ENCODE data around the gene CTRB2.

CTRB2 gene

DNA sequence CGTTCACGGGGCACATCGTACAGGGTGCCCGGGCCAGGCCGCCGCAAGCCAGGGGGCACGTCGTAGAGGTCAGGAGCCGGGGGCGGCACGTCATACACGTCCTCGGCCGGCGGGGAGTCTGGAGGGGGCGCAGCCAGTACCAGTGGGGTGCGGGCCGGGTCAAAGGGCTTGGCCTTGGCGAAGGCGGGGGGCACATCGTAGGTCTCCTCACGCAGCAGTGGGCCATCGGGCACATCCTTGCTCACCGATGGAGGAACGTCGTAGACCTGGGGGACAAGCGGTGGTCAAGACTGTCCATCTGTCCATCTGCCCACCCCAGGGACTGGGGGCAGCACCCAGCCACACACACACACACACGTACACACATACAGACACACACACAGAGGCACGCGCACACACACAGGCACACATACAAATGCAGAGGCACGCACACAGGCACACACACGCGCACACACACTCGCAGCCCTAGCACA lies 28.8 kb upstream of the CTRB2 start:
- TF ChIP-seq, protein P1, sequence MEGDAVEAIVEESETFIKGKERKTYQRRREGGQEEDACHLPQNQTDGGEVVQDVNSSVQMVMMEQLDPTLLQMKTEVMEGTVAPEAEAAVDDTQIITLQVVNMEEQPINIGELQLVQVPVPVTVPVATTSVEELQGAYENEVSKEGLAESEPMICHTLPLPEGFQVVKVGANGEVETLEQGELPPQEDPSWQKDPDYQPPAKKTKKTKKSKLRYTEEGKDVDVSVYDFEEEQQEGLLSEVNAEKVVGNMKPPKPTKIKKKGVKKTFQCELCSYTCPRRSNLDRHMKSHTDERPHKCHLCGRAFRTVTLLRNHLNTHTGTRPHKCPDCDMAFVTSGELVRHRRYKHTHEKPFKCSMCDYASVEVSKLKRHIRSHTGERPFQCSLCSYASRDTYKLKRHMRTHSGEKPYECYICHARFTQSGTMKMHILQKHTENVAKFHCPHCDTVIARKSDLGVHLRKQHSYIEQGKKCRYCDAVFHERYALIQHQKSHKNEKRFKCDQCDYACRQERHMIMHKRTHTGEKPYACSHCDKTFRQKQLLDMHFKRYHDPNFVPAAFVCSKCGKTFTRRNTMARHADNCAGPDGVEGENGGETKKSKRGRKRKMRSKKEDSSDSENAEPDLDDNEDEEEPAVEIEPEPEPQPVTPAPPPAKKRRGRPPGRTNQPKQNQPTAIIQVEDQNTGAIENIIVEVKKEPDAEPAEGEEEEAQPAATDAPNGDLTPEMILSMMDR (conservative IDR thresholded peaks at IDR 0.05; ENCODE audit: low read length) = no peak
- H3K4me3 ChIP-seq (ENCODE audit: low read length) = no peak overlapping the region
- DNase-seq (ENCODE audit: low read depth) = no peak

DNA sequence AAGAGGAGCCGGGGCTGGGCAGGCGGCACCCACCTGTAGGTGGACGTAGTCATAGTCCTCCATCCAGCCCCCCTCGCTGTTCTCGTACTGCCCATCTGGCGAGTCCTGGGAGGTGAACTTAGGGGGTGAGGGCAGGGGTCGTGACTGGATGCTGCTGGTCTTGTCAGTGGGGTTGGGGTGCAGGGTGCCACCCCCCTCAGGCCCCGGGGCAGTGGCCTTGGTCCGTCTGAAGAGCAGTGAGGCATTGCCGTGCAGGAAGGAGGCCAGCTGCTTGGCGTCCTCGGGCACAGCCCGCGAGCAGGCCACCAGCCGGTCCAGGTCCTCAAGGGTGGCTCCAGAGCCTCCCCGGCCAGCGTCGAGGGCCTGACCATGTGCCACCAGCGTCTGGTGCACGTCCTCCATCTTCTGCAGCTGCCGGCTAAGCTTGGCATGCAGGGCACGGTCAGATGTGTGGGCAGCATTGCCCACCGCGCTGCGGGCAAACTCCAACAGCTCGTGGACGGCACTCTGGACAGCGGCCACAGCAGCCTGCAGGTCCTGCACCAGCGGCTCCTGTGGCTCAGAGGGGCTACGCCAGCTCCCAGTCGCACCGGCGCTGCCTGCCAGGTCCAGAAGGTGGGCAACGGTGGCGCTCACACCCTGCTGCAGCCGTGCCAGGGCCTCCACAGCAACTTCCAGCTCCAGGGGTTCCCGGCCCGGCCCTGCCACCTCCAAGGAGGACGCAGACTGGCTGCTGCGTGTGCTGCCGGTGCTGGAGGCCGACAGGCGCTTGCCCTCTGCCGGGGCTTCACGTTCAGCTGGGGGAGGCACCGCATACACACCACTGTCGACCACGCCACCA lies 28.1 kb upstream of the CTRB2 start:
- TF ChIP-seq, protein P1 (conservative IDR thresholded peaks at IDR 0.05; ENCODE audit: low read length) = no peak
- DNase-seq (ENCODE audit: low read depth) = no peak
- no peak overlapping the region for H3K4me3 ChIP-seq (ENCODE audit: low read length)

DNA sequence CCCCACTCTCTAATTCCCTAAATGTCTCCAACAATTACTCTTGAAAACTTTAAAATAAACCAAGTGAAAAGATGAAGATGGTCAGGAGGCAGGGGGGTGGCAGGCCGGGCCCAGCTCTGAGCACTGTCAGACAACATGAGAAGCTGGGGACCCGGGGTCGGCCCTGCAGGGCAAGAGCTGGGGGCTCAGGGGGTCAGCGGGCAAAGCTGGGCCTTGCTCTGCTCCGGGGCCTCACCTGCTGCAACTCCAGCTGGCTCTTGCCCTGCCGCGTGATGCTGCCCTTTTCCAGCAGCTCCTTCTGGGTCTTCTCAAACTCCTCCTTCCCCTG lies 26.6 kb upstream of the CTRB2 start:
- DNase-seq (ENCODE audit: low read depth) = no peak
- TF ChIP-seq, protein P1 (conservative IDR thresholded peaks at IDR 0.05; ENCODE audit: low read length) = no peak
- no peak overlapping the region for H3K4me3 ChIP-seq (ENCODE audit: low read length)

DNA sequence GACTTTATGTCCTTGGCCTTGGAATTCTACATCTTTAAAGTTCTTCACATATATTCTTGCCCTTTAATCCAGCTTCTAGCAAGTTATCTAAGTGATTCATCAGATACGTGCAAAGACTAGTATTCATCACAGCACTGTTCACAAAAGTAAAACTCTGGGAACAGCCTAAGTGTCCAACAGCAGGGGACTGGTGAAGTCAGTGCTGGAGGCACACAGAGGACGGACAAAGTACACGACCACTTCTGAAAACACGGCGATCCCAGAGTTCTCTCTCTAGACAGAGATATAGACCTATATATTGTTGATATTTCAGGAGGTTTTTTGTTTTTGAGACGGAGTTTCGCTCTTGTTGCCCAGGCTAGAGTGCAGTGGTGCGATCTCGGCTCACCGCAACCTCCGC lies 24.6 kb upstream of the CTRB2 start:
- TF ChIP-seq, protein P1 (conservative IDR thresholded peaks at IDR 0.05; ENCODE audit: low read length) = no peak
- DNase-seq (ENCODE audit: low read depth) = no peak
- no peak overlapping the region for H3K4me3 ChIP-seq (ENCODE audit: low read length)

DNA sequence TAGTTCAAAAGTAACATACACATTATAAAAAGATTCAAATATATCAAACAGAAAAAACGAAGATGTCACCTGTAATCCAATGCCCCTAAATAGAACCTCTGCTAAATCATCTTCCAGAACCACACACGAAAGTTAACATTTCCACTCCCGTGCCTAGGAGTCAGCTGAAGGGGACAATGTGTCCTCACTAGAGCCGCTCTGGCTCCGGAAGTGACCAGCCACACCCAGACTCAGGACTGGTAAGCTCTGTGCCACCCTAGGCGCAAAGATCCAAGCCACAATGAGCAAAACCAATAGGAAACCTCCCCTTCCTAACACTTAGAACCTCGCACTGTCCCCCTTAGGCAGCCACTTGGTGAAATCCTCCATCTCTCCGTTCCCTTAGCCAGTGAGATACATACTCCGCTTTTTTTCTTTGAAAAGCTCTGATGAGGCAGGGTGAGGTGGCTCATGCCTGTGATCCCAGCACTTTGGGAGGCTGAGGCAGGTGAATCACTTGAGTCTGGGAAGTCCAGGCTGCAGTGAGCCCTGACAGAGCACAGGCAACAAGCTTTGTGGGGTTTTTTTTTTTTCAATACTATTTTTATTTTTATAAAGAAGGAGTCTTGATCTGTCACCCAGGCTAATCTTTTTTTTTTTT lies 23.6 kb upstream of the CTRB2 start:
- TF ChIP-seq, protein P1 (conservative IDR thresholded peaks at IDR 0.05; ENCODE audit: low read length) = no peak
- H3K4me3 ChIP-seq (ENCODE audit: low read length) = no peak overlapping the region
- DNase-seq (ENCODE audit: low read depth) = no peak

DNA sequence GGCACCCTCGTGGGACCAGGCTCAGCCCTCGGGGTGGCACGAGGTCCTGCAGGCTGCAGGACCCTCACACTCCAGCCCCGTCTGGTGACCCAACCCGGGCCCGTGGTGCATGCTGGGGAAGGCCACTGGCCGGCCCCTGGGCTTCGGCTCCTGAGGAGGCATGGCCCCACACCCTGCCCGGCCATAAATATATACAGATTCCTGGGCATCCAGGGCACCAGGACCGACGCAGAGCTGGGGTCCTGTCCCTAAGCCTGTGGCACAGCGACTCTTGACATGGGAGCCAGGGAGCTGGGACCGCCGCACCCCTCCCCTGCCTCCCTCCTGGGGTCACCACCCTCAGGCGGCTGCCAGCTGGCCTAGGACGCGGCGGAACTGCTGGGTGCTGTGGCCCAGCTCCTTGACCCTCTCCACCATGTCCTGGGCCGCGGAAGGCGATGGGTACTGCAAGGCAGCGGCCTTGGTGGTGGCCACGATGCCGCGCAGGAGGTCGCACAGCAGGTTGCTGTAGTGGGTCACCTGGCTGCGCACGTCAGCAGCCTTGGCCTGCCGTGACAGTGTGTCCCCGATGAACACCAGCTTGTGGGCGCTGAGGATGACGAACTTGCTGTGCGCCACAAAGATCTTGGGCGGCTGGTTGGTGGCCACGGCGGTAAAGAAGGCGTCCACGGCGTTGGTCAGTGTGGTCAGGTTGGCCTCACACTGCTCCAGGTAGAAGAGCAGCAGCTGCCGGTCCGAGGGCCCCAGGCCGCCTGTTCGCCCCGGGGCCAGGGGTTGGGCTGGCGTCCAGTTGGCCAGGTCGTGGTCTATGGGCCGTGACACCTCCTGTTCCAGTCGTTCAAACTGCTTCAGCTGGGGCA lies 22.4 kb upstream of the CTRB2 start:
- no peak overlapping the region for H3K4me3 ChIP-seq (ENCODE audit: low read length)
- DNase-seq (ENCODE audit: low read depth) = no peak
- TF ChIP-seq, protein P1 (conservative IDR thresholded peaks at IDR 0.05; ENCODE audit: low read length) = no peak

All from AG10803 (cell line).